PC-3 (cell line): Measurements from ENCODE around the gene KCNC1.

ENCODE experiments used
- CTCF ChIP-seq: fragments of 300-600 bp; sonication (generic); conservative IDR thresholded peaks from 2 replicates; pipeline ENCODE4 v1.5.1; 2017; ENCODE audit warnings: antibody characterized with exemption, low read depth, mild to moderate bottlenecking, low read length
- EZH2phosphoT487 ChIP-seq: fragments of 300-600 bp; sonication (generic); IDR thresholded peaks from 2 replicates; pipeline ENCODE4 v1.6.1; 2018; ENCODE audit warnings: mild to moderate bottlenecking, antibody characterized with exemption, low read length, borderline replicate concordance

- TF ChIP-seq EZH2phosphoT487, result no peak
- TF ChIP-seq CTCF, result no peak
These were observed 19.7 kb upstream of the KCNC1 start for GRCh38 chr11:17714870-17715269.
